ENCODE data around the gene SOCS1.
"Not testable (repeated sequence)": the region's sequence is repeated elsewhere in the genome, so short reads cannot be mapped to it uniquely, and the experiment has no call there.

SOCS1 gene

DNA sequence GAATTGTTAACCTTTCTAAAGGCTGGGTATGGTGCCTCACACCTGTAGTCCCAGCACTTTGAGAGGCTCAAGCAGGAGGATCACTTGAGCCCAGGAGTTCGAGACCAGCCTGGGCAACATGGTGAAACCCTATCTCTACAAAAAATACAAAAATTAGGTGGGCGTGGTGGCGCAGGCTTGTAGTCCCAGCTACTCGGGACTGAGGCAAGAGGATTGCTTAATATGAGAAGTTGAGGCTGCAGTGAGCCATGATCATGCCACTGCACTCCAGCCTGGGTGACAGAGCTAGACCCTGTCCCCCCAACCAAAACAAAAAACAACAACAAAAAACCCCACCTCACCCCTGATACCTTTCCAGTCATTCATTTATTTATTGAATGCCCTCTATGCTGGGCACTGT is 33.7 kb upstream of the SOCS1 start:
- not testable (repeated sequence) for H3K4me3 ChIP-seq (ENCODE audit: low read depth, low read length); DNase-seq (ENCODE audit: low read depth)

DNA sequence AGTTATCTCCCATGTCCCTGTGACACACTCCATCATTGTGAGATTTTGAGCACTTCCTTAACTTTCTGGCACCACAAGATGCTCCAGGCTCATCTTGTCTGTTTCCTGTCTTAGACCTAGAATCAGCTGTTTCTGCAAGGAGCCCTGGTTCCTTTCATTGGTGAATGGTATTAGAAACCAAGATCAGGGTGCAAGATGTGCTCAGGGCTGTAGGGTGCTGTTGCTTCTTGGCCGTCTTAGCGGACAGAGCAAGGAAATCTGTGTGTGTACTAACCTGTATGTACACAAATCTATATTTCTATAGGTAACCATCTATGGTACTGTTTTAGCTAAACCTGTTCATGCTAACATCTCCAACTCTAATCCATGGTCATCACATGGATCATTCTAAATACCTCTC is 33.2 kb upstream of the SOCS1 start:
- no peak for DNase-seq (ENCODE audit: low read depth)
- H3K4me3 ChIP-seq (ENCODE audit: low read depth, low read length), result no peak overlapping the region

DNA sequence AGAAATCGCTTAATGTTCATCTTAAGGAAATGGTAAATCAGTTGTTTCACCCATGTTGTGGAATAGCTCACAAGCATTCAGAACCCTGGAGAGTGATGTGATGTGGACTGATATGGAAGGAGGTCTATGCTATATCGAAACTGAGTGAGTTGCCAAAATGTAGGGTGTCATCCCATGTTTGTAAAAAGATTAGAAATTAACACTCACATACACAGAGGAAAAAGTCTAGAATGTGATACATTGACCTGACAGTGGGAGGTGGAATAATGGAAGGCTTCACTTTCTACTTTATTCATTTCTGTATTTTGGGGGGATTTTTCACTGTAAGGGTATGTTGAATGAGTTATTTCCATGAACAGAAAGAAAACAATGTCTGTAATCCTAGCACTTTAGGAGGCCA is 29.8 kb upstream of the SOCS1 start:
- no peak for DNase-seq (ENCODE audit: low read depth)
- no peak overlapping the region for H3K4me3 ChIP-seq (ENCODE audit: low read depth, low read length)

GRCh38 chr16:11283820-11284248 is 27.8 kb upstream of the SOCS1 start:
- no peak overlapping the region for H3K4me3 ChIP-seq (ENCODE audit: low read depth, low read length)
- no peak for DNase-seq (ENCODE audit: low read depth)

DNA sequence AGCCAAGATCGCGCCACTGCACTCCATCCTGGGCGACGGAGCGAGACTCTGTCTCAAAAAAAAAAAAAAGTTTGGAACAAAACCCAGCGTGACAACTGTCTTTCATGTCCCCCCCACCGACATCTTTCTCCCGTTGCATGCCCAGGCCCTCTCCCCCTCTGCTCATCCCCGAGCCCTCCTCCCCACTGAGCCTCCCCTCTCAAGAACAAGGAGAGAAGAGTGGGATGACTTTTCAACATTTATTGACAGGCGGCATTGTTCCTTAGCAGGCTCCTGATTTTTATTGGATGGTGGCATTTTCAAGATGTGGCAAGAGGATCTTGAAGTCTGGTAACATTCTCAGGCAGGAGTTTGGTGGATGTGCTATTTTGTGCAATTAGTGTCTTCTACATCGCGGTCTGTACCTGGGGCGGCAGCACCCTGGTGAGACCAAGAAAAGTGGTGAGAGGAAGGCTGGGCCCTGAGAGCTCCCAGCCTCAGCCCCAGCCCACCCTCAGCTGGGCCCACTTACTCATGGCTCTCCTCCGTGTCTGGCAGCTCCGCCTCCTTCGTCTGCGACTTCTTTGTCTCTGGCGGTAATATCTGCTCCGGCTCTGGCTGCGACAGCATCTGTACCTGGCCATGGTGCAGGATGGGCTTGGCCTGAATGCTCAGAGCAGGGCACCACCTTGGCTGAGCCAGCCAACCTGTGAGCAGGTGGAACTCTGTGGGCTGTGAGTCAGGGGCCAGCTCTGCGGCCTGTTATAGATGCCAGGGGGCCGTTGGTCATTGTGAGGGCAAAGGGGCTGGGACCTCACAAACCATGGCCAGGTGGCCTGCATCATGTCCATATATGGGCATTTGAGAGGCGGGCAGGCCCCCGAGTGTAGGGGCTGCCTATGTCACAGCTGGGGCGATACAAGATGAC is 24.9 kb upstream of the SOCS1 start, which contains the start of gene PRM1:
Gene PRM1 (minus strand): TSS at position 715 of the 907 bp plus-strand sequence. CDS start 92 bp downstream, at position 623.
- H3K4me3 ChIP-seq (ENCODE audit: low read depth, low read length), result no peak within 1 kb of the TSS
- no peak for DNase-seq (ENCODE audit: low read depth)

- no peak for DNase-seq (ENCODE audit: low read depth)
- no peak overlapping the region for H3K4me3 ChIP-seq (ENCODE audit: low read depth, low read length)
Measured at GRCh38 chr16:11278681-11279628, 23.0 kb upstream of the SOCS1 start.

DNA sequence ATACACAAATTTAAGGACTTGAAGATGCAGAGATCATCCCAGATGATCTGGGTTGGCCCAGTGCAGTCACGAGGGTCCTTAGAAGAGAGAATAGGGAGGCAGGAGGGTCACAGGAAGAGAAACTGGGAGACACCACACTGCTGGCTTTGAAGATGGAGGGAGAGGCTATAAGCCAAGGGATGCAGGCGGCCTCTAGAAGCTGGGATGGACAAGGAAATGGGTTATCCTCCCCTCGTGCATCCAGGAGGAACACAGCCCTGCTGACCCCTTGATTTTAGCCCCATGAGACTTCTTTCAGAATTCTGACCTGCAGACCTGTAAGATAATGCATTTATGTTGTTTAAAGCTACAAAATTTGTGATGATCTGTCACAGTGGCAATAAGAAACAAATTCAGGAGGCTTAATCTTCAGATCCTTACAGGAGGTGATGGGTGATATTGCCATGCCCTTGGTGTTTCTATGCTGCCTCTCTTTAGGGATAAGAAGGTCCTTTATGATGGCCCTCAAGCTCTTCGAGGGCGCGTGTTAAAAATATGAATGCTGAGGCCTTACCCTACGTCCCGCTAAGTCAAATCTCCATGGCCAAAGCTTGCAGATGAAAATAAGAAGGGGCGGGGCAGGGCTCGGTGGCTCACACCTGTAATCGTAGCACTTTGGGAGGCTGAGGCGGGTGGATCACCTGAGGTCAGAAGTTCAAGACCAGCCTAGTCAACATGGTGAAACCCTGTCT is 21.8 kb upstream of the SOCS1 start:
- no peak overlapping the region for H3K4me3 ChIP-seq (ENCODE audit: low read depth, low read length)
- no peak for DNase-seq (ENCODE audit: low read depth)

- no peak for DNase-seq (ENCODE audit: low read depth)
- H3K4me3 ChIP-seq (ENCODE audit: low read depth, low read length), result no peak overlapping the region
Measured at GRCh38 chr16:11276896-11277593, 21.0 kb upstream of the SOCS1 start.

GRCh38 chr16:11276143-11276895 is 20.3 kb upstream of the SOCS1 start, which contains the start of gene PRM2:
Gene PRM2 (minus strand): TSS chr16:11276480. CDS start chr16:11276370, 110 bp downstream.
- H3K4me3 ChIP-seq (ENCODE audit: low read depth, low read length), result no peak within 1 kb of the TSS
- DNase-seq (ENCODE audit: low read depth), result no peak

GRCh38 chr16:11274964-11275363 is 19.0 kb upstream of the SOCS1 start:
- DNase-seq (ENCODE audit: low read depth), result no peak
- H3K4me3 ChIP-seq (ENCODE audit: low read depth, low read length), result no peak overlapping the region

DNA sequence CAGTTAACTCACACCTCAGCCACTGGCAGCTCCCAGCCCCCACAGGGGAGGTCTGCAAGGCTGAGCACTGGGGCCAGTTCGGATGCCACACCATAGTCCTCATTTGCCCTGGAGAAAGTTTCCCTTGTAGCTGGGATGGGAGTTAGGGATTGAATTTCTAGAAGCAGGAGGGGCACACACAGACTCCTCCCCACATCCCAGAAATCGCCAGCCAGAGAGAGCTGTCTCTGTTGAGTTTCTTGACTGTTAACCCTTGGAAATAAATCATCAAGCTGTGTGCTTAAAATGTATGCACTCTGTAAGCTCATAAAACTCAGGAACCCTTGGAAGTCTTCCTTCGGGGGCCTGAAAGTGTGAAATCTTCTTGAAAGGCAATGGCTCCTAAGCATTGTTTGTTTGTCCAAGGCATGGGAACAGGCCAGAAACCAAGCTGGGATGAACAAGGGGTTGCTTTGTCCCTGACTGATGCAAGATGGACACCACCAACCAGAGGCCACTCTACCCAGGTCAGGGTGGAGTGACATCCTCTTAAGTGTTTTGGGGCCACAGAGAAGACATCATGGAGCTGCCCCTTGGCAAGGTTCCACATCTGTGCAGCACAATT is 17.8 kb upstream of the SOCS1 start:
- DNase-seq (ENCODE audit: low read depth), result no peak
- H3K4me3 ChIP-seq (ENCODE audit: low read depth, low read length), result no peak overlapping the region

DNA sequence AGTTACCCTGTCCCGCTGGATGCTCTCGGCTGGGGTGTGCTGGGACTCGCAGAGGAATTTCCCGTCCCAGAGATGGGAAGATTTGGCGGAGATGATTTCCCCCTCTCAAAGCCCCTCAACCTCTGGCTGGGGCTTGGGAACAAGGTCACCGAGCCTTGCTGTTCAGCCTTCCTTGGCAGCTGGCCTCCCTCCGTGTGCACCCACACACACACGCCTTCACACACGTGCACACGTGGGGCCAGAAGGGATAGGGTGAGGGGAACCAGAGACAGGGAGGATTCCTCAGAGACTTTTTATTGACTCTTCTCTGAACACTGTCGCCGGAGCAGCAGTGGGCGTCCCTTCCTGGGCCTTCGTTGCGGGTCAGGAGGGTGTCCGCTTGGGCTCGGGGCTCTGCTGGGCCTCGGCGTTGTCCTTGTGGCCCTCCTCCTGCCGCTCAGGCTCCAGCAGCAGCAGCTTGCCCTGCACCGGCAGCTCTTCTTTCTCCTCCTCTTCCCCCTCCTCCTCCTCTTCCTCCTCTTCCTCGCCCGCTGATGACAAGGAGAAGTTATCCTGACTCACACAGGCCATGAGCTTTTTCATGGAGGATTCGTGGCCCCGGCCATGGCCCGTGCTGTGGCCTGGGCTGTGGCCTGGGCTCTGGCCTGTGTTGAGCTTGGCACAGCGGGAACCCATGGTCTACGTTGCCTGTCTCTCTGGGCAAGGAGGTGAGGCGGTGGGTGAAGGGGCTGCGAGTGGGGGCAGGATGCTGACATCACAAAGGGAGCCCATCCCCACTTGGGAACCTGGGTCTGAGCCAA is 17.1 kb upstream of the SOCS1 start, which contains the start of gene PRM3:
Gene PRM3 (minus strand): TSS at position 709 of the 800 bp plus-strand sequence. CDS start 34 bp downstream, at position 675.
- DNase-seq (ENCODE audit: low read depth), result no peak
- H3K4me3 ChIP-seq (ENCODE audit: low read depth, low read length), result no peak within 1 kb of the TSS

- no peak for DNase-seq (ENCODE audit: low read depth)
- H3K4me3 ChIP-seq (ENCODE audit: low read depth, low read length), result no peak overlapping the region
Measured at GRCh38 chr16:11272484-11272883, 16.5 kb upstream of the SOCS1 start.

GRCh38 chr16:11271610-11272009 is 15.6 kb upstream of the SOCS1 start:
- no peak overlapping the region for H3K4me3 ChIP-seq (ENCODE audit: low read depth, low read length)
- DNase-seq (ENCODE audit: low read depth), result no peak

GRCh38 chr16:11270602-11271162 is 14.7 kb upstream of the SOCS1 start:
- no peak for DNase-seq (ENCODE audit: low read depth)

GRCh38 chr16:11268921-11269375 is 12.9 kb upstream of the SOCS1 start, which contains the start of gene TNP2:
Gene TNP2 (minus strand): TSS chr16:11269325. CDS start chr16:11269262, 63 bp downstream.
- H3K4me3 ChIP-seq (ENCODE audit: low read depth, low read length), result no peak within 1 kb of the TSS
- no peak for DNase-seq (ENCODE audit: low read depth)

More at GRCh38 chr16:11270602-11271162, 14.7 kb upstream of the SOCS1 start:
- no peak overlapping the region for H3K4me3 ChIP-seq (ENCODE audit: low read depth, low read length)

Measured in skeletal muscle cell (primary cell).